Measurements from ENCODE around the gene TRIM74.
"Not testable (repeated sequence)": the region's sequence is repeated elsewhere in the genome, so short reads cannot be mapped to it uniquely, and the experiment has no call there.

The TRIM74 gene

GRCh38 chr7:72954563-72955198 lies 14.6 kb downstream of the TRIM74 start:
- DNase-seq, result not testable (repeated sequence)

- not testable (repeated sequence) for DNase-seq
Observed at GRCh38 chr7:72953901-72954562, 15.2 kb downstream of the TRIM74 start.

- DNase-seq, result not testable (repeated sequence)
Observed at GRCh38 chr7:72950432-72950831, 18.8 kb downstream of the TRIM74 start.

- DNase-seq, result peak; percentile 55
Observed at GRCh38 chr7:72949686-72950085, 19.6 kb downstream of the TRIM74 start.

GRCh38 chr7:72949276-72949675 lies 20.0 kb downstream of the TRIM74 start:
- DNase-seq, result not testable (repeated sequence)

- DNase-seq, result not testable (repeated sequence)
Observed at GRCh38 chr7:72948714-72949113, 20.6 kb downstream of the TRIM74 start.

GRCh38 chr7:72946130-72946745 lies 23.0 kb downstream of the TRIM74 start:
- DNase-seq, result not testable (repeated sequence)

GRCh38 chr7:72945597-72945996 lies 23.7 kb downstream of the TRIM74 start:
- not testable (repeated sequence) for DNase-seq

- DNase-seq, result not testable (repeated sequence)
Observed at GRCh38 chr7:72944937-72945336, 24.3 kb downstream of the TRIM74 start.

- DNase-seq, result not testable (repeated sequence)
Observed at GRCh38 chr7:72942956-72943355, 26.3 kb downstream of the TRIM74 start.

GRCh38 chr7:72942022-72942705 lies 27.1 kb downstream of the TRIM74 start:
- DNase-seq, result not testable (repeated sequence)

- not testable (repeated sequence) for DNase-seq
Observed at GRCh38 chr7:72928216-72928615, 41.0 kb downstream of the TRIM74 start.

- peak; percentile 42 for DNase-seq
Observed at GRCh38 chr7:72927791-72928190, 41.5 kb downstream of the TRIM74 start.

GRCh38 chr7:72925546-72926120 lies 43.6 kb downstream of the TRIM74 start:
- DNase-seq, result no peak

- peak; percentile 93 for DNase-seq
Observed at GRCh38 chr7:72924733-72925545, 44.3 kb downstream of the TRIM74 start, which contains the start of gene POM121. Gene POM121, plus strand, starts transcription at chr7:72925095. Its CDS starts 27 bp downstream, at chr7:72925122.

- no peak for DNase-seq
Observed at GRCh38 chr7:72924386-72924732, 44.9 kb downstream of the TRIM74 start.

GRCh38 chr7:72919256-72919775 lies 50.0 kb downstream of the TRIM74 start:
- no peak for DNase-seq

GRCh38 chr7:72914756-72915525 lies 54.3 kb downstream of the TRIM74 start:
- not testable (repeated sequence) for DNase-seq

- not testable (repeated sequence) for DNase-seq
Observed at GRCh38 chr7:72913750-72914149, 55.5 kb downstream of the TRIM74 start.

- DNase-seq, result not testable (repeated sequence)
Observed at GRCh38 chr7:72911395-72911794, 57.9 kb downstream of the TRIM74 start.

Measured in activated CD8-positive, alpha-beta memory T cell treated with anti-CD3 and anti-CD28 coated beads, Interleukin-2, amount 50 U/mL, for 48 hours (primary cell).